ENCODE data around the gene MTMR3. TPM values are rescaled to one million over a fixed set of nuclear protein-coding genes. Genes with fewer than 3 reads are reported as not detected.

Gene MTMR3
- total RNA-seq, 1 donor from 2014 or later: 41.2 TPM

- TF ChIP-seq, protein P1, sequence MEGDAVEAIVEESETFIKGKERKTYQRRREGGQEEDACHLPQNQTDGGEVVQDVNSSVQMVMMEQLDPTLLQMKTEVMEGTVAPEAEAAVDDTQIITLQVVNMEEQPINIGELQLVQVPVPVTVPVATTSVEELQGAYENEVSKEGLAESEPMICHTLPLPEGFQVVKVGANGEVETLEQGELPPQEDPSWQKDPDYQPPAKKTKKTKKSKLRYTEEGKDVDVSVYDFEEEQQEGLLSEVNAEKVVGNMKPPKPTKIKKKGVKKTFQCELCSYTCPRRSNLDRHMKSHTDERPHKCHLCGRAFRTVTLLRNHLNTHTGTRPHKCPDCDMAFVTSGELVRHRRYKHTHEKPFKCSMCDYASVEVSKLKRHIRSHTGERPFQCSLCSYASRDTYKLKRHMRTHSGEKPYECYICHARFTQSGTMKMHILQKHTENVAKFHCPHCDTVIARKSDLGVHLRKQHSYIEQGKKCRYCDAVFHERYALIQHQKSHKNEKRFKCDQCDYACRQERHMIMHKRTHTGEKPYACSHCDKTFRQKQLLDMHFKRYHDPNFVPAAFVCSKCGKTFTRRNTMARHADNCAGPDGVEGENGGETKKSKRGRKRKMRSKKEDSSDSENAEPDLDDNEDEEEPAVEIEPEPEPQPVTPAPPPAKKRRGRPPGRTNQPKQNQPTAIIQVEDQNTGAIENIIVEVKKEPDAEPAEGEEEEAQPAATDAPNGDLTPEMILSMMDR (IDR thresholded peaks at IDR 0.05): no peak
- Mint-ChIP-seq H3K27ac (ENCODE audit: unreplicated experiment) (peak overlapping the region; percentile 97), H3K4me1 (ENCODE audit: unreplicated experiment) (peaks cover 26% of the 10 kb centered on the region), H3K9me3 (ENCODE audit: unreplicated experiment) (no peaks in the 10 kb centered on the region), H3K27me3 (ENCODE audit: unreplicated experiment) (no peaks in the 10 kb centered on the region), H3K4me3 (ENCODE audit: unreplicated experiment) (peak overlapping the region; percentile 92), H3K36me3 (ENCODE audit: unreplicated experiment) (peaks cover 3% of the 10 kb centered on the region)
- no peak for DNase-seq (ENCODE audit: extremely low spot score, unreplicated experiment)
Observed at GRCh38 chr22:29838599-29838956, 44.4 kb upstream of the MTMR3 start.

- Mint-ChIP-seq H3K4me3 (ENCODE audit: unreplicated experiment) (peak overlapping the region; percentile 92), H3K27me3 (ENCODE audit: unreplicated experiment) (no peaks in the 10 kb centered on the region), H3K36me3 (ENCODE audit: unreplicated experiment) (peaks cover 1% of the 10 kb centered on the region), H3K9me3 (ENCODE audit: unreplicated experiment) (no peaks in the 10 kb centered on the region), H3K4me1 (ENCODE audit: unreplicated experiment) (peaks cover 26% of the 10 kb centered on the region), H3K27ac (ENCODE audit: unreplicated experiment) (peak overlapping the region; percentile 97)
- TF ChIP-seq, protein P1 (IDR thresholded peaks at IDR 0.05): no peak
- no peak for DNase-seq (ENCODE audit: extremely low spot score, unreplicated experiment)
Observed at GRCh38 chr22:29839039-29839438, 43.9 kb upstream of the MTMR3 start.

- no peaks in the 10 kb centered on the region for H3K36me3 Mint-ChIP-seq (ENCODE audit: unreplicated experiment)
- TF ChIP-seq, protein P1 (IDR thresholded peaks at IDR 0.05): no peak
- no peak overlapping the region for H3K27ac Mint-ChIP-seq (ENCODE audit: unreplicated experiment)
- H3K9me3 Mint-ChIP-seq (ENCODE audit: unreplicated experiment): no peaks in the 10 kb centered on the region
- no peak for DNase-seq (ENCODE audit: extremely low spot score, unreplicated experiment)
- no peak overlapping the region for H3K4me3 Mint-ChIP-seq (ENCODE audit: unreplicated experiment)
- no peaks in the 10 kb centered on the region for H3K27me3 Mint-ChIP-seq (ENCODE audit: unreplicated experiment)
- H3K4me1 Mint-ChIP-seq (ENCODE audit: unreplicated experiment): peaks cover 26% of the 10 kb centered on the region
Observed at GRCh38 chr22:29840498-29840897, 42.5 kb upstream of the MTMR3 start.

DNA sequence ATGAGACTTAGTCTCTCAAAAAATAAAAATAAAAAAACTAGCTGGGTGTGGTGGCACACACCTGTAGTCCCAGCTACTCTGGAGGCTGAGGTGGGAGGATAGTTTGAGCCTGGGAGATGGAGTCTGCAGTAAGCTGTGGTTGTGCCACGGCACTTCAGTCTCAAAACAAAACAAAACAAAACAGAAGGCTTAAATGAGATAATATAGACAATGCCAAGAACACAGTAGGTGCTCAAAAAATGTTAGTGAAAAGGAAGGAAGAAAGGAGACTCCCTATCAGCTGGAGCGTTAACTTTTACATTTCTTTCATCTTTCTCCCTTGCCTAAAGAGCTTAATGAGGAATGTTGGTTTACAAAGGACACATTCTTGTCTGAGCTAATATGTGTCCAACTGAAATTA, 40.8 kb upstream of the MTMR3 start:
- peaks cover 17% of the 10 kb centered on the region for H3K4me1 Mint-ChIP-seq (ENCODE audit: unreplicated experiment)
- DNase-seq (ENCODE audit: extremely low spot score, unreplicated experiment): no peak
- H3K36me3 Mint-ChIP-seq (ENCODE audit: unreplicated experiment): no peaks in the 10 kb centered on the region
- TF ChIP-seq, protein P1 (IDR thresholded peaks at IDR 0.05): no peak
- H3K27ac Mint-ChIP-seq (ENCODE audit: unreplicated experiment): no peak overlapping the region
- H3K27me3 Mint-ChIP-seq (ENCODE audit: unreplicated experiment): no peaks in the 10 kb centered on the region
- no peak overlapping the region for H3K4me3 Mint-ChIP-seq (ENCODE audit: unreplicated experiment)
- no peaks in the 10 kb centered on the region for H3K9me3 Mint-ChIP-seq (ENCODE audit: unreplicated experiment)

DNA sequence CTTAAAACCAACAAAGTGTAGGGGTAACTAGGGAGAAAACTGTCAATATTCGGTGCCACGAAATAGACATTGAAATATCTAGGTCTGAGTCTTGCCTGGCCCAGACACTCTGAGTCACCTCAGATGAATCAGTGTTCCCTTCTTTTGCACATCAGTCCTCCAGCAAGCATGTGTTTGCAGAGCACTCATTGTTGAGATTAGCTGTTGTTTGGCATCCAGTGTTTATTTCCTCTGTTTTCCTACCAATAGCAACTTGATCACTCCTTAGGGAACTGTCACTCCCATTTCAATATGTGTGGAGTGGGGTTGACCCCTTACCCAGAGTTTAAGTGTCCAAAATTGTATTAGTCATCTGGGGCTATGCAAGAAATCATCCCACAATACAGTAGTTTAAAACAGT, 40.2 kb upstream of the MTMR3 start:
- no peak overlapping the region for H3K4me3 Mint-ChIP-seq (ENCODE audit: unreplicated experiment)
- TF ChIP-seq, protein P1 (IDR thresholded peaks at IDR 0.05): no peak
- no peaks in the 10 kb centered on the region for H3K36me3 Mint-ChIP-seq (ENCODE audit: unreplicated experiment)
- no peak for DNase-seq (ENCODE audit: extremely low spot score, unreplicated experiment)
- peaks cover 11% of the 10 kb centered on the region for H3K4me1 Mint-ChIP-seq (ENCODE audit: unreplicated experiment)
- H3K9me3 Mint-ChIP-seq (ENCODE audit: unreplicated experiment): no peaks in the 10 kb centered on the region
- no peaks in the 10 kb centered on the region for H3K27me3 Mint-ChIP-seq (ENCODE audit: unreplicated experiment)
- no peak overlapping the region for H3K27ac Mint-ChIP-seq (ENCODE audit: unreplicated experiment)
